T-helper 1 cell treated with Interleukin-12 subunit alpha and Interleukin-12 subunit beta and Interleukin-4 antibody, amounts not matched to agents 30 μg/mL and 1 μg/mL, for 36 hours (primary cell): ENCODE measurements around the gene CLIP3.

Source experiments
- H3K27ac Mint-ChIP-seq: one replicate; pipeline ENCODE4 v1.8.0; 2021; ENCODE audit warnings: mild to moderate bottlenecking, mixed read lengths
- H3K27me3 Mint-ChIP-seq: one replicate; pipeline ENCODE4 v1.8.0; 2021; ENCODE audit warnings: low read depth, mixed read lengths
- H3K36me3 Mint-ChIP-seq: one replicate; pipeline ENCODE4 v1.8.0; 2021; ENCODE audit warnings: low read depth, mixed read lengths
- H3K4me1 Mint-ChIP-seq: one replicate; pipeline ENCODE4 v1.8.0; 2021; ENCODE audit warnings: low read depth, mixed read lengths
- H3K4me3 Mint-ChIP-seq: one replicate; pipeline ENCODE4 v1.8.0; 2021; ENCODE audit warnings: mild to moderate bottlenecking, moderate library complexity, mixed read lengths
- H3K9me3 Mint-ChIP-seq: one replicate; pipeline ENCODE4 v1.8.0; 2021; ENCODE audit warnings: mixed read lengths

The CLIP3 gene

GRCh38 chr19:36028313-36029041, 4.2 kb downstream of the CLIP3 start:
- Mint-ChIP-seq H3K27me3 (no peaks in the 10 kb centered on the region), H3K27ac (no peak overlapping the region), H3K9me3 (no peaks in the 10 kb centered on the region), H3K4me1 (no peaks in the 10 kb centered on the region), H3K4me3 (no peak overlapping the region), H3K36me3 (peaks cover 3% of the 10 kb centered on the region)

DNA sequence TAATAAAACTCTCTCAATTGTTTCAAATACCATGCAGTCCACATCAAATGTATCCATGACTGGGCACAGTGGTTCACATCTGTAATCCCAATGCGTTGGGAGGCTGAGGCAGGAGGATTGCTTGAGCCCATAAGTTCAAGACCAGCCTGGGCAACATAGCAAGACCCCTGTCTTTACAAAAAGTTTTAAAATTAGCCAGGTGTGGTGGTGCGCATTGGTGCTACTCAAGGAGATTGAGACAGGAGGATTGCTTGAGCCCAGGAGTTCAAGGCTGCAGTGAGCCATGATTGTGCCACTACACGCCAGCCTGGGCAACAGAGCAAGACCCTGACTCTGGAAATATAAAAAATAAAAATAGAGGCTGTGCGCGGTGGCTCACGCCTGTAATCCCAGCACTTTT, 5.0 kb downstream of the CLIP3 start:
- H3K27ac Mint-ChIP-seq: no peak overlapping the region
- no peaks in the 10 kb centered on the region for H3K4me1 Mint-ChIP-seq
- no peaks in the 10 kb centered on the region for H3K27me3 Mint-ChIP-seq
- peaks cover 6% of the 10 kb centered on the region for H3K36me3 Mint-ChIP-seq
- no peak overlapping the region for H3K4me3 Mint-ChIP-seq
- H3K9me3 Mint-ChIP-seq: no peaks in the 10 kb centered on the region

DNA sequence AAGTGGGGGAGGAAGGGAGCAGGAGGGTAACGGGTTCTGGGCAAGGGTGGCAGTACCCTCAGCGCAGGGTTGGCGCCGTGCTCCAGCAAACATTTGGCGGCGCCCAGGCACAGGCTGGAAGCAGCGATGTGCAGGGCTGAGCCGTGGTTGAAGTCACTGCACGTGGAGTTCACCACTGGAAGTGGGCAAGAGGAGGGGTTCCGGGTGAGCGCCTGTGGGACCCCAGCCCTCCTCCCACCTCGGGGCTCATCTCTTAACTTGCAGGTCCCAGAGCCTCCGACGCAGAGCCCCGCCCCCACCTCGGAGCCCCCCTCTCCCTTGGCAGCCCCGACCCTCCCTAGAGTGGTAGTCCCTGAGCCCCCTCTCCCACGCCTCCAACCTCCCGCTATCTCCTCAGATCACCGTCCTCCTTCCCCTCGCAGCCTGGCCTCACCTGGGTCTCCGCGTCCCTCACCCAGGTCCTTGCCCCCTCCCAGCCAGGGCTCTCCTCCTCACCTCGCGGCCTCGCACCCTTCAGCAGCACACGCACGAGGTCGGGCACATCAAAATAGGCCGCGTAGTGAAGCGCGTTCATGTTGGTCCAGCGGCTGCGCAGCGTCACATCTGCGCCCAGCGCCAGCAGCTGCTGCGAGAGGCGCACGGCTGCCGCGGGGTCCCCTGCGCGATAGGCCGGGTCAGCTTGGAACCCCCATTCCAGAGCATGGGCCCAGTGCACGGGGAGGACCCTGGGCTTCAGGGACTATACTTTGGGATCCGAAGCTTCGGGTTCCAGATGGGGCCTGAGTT, 6.4 kb downstream of the CLIP3 start:
- Mint-ChIP-seq H3K27ac (no peak overlapping the region), H3K4me3 (no peak overlapping the region), H3K27me3 (no peaks in the 10 kb centered on the region), H3K36me3 (peaks cover 6% of the 10 kb centered on the region), H3K4me1 (no peaks in the 10 kb centered on the region), H3K9me3 (no peaks in the 10 kb centered on the region)

GRCh38 chr19:36025541-36025940, 7.1 kb downstream of the CLIP3 start:
- Mint-ChIP-seq H3K4me1 (no peaks in the 10 kb centered on the region), H3K27ac (no peak overlapping the region), H3K36me3 (peaks cover 6% of the 10 kb centered on the region), H3K4me3 (no peak overlapping the region), H3K9me3 (no peaks in the 10 kb centered on the region), H3K27me3 (no peaks in the 10 kb centered on the region)

- no peaks in the 10 kb centered on the region for H3K27me3 Mint-ChIP-seq
Measured at GRCh38 chr19:36023432-36023831, 9.2 kb downstream of the CLIP3 start.

DNA sequence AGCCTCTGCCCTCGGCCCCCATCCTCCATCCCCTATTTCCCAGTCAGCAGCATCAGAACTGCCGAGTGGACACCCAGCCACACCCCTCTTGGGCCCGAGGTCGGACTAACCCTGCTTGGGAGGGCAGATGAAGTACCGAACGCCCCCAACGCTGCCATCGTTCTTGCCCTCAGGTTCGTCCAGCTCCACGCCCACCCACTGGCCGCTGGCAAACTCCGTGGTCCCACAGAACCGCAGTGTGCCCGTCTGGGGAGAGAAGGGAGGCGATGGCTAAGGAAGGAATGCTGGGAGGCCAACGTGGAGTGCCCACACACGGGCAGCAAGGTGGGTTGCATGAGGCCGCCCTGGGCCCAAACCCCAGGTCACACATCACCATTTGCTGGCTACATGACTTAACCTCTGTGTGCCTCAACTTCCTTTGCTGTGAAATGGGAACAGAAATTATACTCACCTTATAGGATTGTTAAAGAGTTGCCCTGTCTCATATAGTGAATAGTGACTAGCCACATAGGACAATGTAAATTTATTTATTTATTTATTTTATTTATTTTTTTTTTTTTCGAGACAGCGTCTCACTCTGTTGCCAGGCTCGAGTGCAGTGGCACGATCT, 13.5 kb downstream of the CLIP3 start:
- Mint-ChIP-seq H3K27ac (no peak overlapping the region), H3K27me3 (no peaks in the 10 kb centered on the region), H3K4me1 (peaks cover 17% of the 10 kb centered on the region), H3K36me3 (peaks cover 6% of the 10 kb centered on the region), H3K9me3 (no peaks in the 10 kb centered on the region), H3K4me3 (no peak overlapping the region)

More at GRCh38 chr19:36023432-36023831, 9.2 kb downstream of the CLIP3 start:
- Mint-ChIP-seq H3K9me3 (no peaks in the 10 kb centered on the region), H3K4me1 (no peaks in the 10 kb centered on the region), H3K27ac (no peak overlapping the region), H3K36me3 (peaks cover 6% of the 10 kb centered on the region), H3K4me3 (no peak overlapping the region)

DNA sequence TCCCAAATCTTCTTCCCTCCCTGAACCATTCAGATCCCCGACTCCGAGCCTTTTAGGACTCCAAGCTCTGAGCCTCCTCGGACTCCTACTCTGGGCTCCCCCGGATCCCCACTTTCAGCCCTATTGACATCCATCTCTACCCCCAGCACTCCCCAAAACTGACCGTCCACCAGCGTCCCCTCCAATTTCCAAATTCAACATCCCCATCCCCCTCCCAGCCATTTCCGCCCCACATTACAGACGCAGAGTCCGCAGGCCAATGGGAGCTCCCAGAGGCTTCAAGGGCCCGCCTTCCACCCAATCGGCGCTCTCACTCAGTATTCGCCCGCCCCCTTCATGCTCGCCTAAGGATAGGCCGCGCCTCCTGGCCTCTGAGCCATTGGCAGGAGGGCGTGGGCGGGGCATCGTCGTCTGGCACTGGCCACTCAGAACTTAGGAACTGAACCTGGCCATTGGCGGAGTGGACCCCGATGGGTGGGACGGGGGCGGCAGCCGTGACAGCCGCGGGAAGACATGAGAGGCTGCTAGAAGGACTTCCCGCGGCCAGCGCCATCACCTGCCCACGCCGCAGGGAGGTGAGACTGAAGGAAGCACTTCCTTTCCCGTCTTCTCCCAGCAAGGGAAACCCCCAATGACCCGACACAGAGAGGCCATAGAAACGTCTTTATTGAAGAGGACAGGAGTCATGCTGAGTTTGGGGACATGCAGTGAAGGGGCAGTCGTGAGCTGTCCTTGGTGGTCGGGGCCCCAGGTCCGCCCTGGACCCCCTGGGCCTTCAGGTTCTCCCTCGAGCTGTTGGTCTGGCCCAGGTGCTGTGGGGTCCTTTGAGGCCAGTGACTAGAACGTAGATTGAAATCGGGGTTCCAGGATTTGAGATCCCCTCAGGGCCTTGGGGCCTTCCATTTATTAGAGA, 18.4 kb downstream of the CLIP3 start, which contains the start of gene ALKBH6:
TSS of gene ALKBH6 (minus strand) at position 202 of the 913 bp plus-strand sequence. CDS start 816 bp downstream, outside the sequence.
- H3K4me1 Mint-ChIP-seq: peaks cover 38% of the 10 kb centered on the region
- H3K4me3 Mint-ChIP-seq: peak within 1 kb of the TSS; percentile 99
- peak within 1 kb of the TSS; percentile 98 for H3K27ac Mint-ChIP-seq

GRCh38 chr19:36013280-36014011, 19.2 kb downstream of the CLIP3 start:
- Mint-ChIP-seq H3K27ac (peak overlapping the region; percentile 98), H3K36me3 (peaks cover 13% of the 10 kb centered on the region), H3K4me3 (peak overlapping the region; percentile 99), H3K9me3 (no peaks in the 10 kb centered on the region), H3K27me3 (no peaks in the 10 kb centered on the region), H3K4me1 (peaks cover 43% of the 10 kb centered on the region)

More for the DNA sequence above, 18.4 kb downstream of the CLIP3 start, which contains the start of gene ALKBH6:
- no peaks in the 10 kb centered on the region for H3K9me3 Mint-ChIP-seq
- peaks cover 13% of the 10 kb centered on the region for H3K36me3 Mint-ChIP-seq
- no peaks in the 10 kb centered on the region for H3K27me3 Mint-ChIP-seq

DNA sequence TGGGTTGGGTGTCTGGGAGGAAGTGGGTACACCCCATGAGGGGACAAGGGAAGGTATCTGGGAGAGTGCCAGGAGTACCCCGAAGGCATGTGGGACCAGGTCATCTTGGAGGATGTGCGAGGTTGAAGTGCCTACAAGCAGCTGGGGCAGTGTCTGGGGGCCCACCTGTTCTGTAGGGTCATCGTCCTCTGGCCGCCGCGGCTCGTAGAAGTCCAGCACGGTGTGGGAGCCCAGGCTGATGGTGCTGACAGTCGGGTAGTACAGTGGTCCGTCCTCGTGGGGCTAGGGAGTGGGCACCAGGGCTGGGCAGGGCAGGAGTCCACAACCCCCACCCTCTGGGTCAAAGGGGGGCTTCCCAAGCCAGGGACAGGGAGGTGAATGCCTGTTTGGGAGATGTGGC, 22.3 kb downstream of the CLIP3 start:
- Mint-ChIP-seq H3K27ac (peak overlapping the region; percentile 13), H3K27me3 (no peaks in the 10 kb centered on the region), H3K4me1 (peaks cover 39% of the 10 kb centered on the region), H3K9me3 (no peaks in the 10 kb centered on the region), H3K36me3 (peaks cover 14% of the 10 kb centered on the region), H3K4me3 (no peak overlapping the region)

DNA sequence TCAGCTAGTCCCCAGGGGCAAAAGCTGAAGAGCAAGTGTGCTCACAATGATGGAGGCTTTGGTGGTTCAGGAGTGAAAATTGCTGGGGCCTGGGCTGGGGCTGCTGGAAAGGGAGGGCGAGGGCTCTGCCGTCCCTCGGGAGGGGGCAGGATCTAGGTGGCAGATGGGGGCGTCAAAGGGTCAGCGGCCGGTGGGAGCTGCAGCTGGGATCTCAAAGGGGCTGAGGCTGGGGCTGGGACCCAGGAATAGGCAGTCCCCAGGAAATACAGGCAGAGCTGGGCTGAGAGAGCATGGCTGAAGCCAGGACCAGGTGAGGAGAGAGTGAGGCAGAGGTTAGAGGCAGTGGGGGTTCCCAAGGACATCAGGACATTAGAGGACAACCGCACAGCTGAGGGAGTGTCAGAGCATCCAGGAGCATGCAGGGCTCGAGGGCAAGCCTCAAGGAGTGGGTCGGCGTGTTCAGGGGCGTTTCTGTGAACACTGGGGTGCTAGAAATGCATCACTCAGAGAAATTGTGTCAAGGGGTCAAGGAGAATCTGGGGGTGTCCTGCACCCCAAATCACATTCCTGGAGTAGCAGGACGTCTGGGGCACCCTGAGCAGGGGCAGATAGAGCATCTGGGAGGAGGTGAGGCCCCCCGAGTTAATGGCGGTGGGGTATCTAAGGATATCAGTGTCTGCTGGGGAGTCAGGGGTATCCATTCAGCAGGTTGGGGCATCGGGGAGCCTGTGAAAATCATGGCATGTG, 22.9 kb downstream of the CLIP3 start:
- Mint-ChIP-seq H3K27me3 (no peaks in the 10 kb centered on the region), H3K36me3 (peaks cover 14% of the 10 kb centered on the region), H3K27ac (peak overlapping the region; percentile 41), H3K4me1 (peaks cover 33% of the 10 kb centered on the region), H3K9me3 (no peaks in the 10 kb centered on the region), H3K4me3 (peak overlapping the region; percentile 73)

GRCh38 chr19:36009220-36009619, 23.5 kb downstream of the CLIP3 start:
- Mint-ChIP-seq H3K27ac (no peak overlapping the region), H3K27me3 (no peaks in the 10 kb centered on the region), H3K36me3 (peaks cover 14% of the 10 kb centered on the region), H3K9me3 (no peaks in the 10 kb centered on the region), H3K4me1 (peaks cover 27% of the 10 kb centered on the region), H3K4me3 (peak overlapping the region; percentile 73)

DNA sequence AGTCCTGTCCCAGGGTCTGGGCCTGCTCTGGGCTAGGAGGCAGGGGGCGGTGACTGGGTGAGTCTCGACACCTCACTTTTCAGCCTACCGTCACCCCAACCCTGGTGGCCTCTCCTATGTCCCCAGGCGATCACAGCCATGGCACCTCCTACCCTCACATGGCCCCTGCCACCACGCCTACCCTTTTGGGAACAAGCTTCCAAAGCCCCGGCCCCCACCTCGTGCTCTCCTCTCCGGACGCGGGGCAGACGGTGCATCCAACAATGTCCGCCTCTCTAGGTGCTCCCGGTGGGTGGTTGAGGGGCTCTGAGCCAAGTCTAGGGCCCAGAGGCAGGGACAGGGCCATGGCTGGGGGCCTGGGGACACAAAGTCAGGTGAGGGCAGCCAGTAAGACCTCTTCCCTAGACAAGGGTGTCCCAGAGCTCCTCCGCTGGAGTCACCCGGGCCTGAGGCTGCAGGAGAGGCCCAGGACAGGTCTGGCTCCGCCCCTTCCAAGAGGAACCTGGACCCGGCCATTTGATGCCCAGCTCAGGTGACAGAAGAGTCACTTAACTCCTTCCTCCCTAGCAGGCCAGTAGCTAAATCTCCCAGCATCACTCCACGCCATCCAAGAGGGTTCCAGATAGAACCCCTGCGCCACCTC, 24.2 kb downstream of the CLIP3 start, which contains the start of gene SYNE4:
TSS of gene SYNE4 (minus strand) at position 478 of the 643 bp plus-strand sequence. CDS start at position 346, 132 bp downstream.
- Mint-ChIP-seq H3K27me3 (no peaks in the 10 kb centered on the region), H3K4me1 (peaks cover 24% of the 10 kb centered on the region), H3K27ac (peak within 1 kb of the TSS; percentile 41), H3K4me3 (peak within 1 kb of the TSS; percentile 73), H3K9me3 (no peaks in the 10 kb centered on the region), H3K36me3 (peaks cover 12% of the 10 kb centered on the region)
